Muscle layer of colon (tissue), 2 donors: ENCODE measurements around the gene DNAJC1.

Experiments used
- H3K27ac ChIP-seq: one replicate; pipeline ENCODE4 v1.7.0; 2013; ENCODE audit warnings: low read depth, mild to moderate bottlenecking, low read length, moderate library complexity
- H3K27me3 ChIP-seq, 2 donors: one replicate each; pipeline ENCODE4 v1.7.0; 2013; ENCODE audit warnings: low read length in 2 of 2, mild to moderate bottlenecking in 2 of 2; ENCODE audit not compliant: insufficient read depth in 2 of 2, control insufficient read depth in 1 of 2
- H3K36me3 ChIP-seq: one replicate; pipeline ENCODE4 v1.7.0; 2013; ENCODE audit warnings: mild to moderate bottlenecking, low read length; ENCODE audit not compliant: insufficient read depth
- H3K4me1 ChIP-seq: one replicate; pipeline ENCODE4 v1.7.0; 2013; ENCODE audit warnings: mild to moderate bottlenecking, low read length; ENCODE audit not compliant: insufficient read depth
- H3K4me3 ChIP-seq, 2 donors: one replicate each; pipeline ENCODE4 v1.7.0; 2013; ENCODE audit warnings: low read length in 2 of 2, low read depth in 1 of 2, mild to moderate bottlenecking in 1 of 2, moderate library complexity in 1 of 2
- H3K9ac ChIP-seq: one replicate; pipeline ENCODE4 v1.7.0; 2013; ENCODE audit warnings: low read length
- H3K9me3 ChIP-seq: one replicate; pipeline ENCODE4 v1.7.0; 2013; ENCODE audit warnings: mild to moderate bottlenecking, low read length
- donor health status: abdominal sarcoma.
- donor health status: Adenocarcinoma of cecum.

DNAJC1 gene

DNA sequence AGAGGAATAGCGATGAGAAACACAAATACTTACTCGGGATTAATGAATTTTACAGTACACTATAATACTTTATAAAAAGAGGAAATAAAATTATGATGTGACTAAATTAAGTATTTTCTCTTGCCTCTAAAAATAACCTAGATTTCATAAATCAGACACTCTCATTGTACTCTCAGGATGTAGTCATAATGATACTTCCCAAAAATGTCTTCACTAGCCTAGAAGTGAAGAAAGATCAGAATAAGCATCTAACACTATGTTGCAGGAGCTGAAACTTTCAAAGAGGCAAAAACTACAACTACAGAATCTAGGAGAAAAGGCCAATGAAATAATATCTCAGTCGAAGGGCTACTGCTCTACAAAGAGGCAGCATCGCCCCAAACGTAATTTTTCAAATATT lies 49.4 kb downstream of the DNAJC1 start:
- Histone ChIP-seq H3K27ac (no peak overlapping the region), H3K27me3 (no peaks in the 10 kb centered on the region), H3K36me3 (no peaks in the 10 kb centered on the region), H3K4me3 (no peak overlapping the region), H3K4me1 (no peaks in the 10 kb centered on the region), H3K9ac (no peak overlapping the region), H3K9me3 (no peaks in the 10 kb centered on the region)

DNA sequence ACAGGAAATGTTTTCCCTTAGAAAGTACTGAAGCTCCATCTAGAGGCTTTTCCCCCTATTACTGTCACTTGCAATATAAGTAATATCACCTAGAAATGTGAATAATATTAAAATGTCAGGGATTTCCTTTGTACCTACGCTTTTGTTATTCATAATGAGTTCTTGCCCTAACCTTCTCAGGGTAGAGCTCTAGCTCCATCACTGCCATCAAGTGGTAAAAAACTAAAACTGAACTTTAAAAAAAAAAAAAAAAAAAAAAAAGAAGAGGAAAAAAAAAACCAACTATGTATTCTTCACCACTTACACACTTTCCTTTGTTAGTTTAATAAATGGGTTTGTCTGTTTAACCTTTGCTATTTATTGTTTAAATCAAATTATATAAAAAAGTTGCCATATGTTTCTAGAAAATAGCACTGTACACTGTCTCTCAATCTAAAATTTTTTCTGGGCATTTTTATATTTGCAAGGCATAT lies 49.9 kb downstream of the DNAJC1 start:
- Histone ChIP-seq H3K9ac (no peak overlapping the region), H3K27ac (no peak overlapping the region), H3K9me3 (no peaks in the 10 kb centered on the region), H3K4me3 (no peak overlapping the region), H3K4me1 (no peaks in the 10 kb centered on the region), H3K27me3 (no peaks in the 10 kb centered on the region), H3K36me3 (no peaks in the 10 kb centered on the region)

DNA sequence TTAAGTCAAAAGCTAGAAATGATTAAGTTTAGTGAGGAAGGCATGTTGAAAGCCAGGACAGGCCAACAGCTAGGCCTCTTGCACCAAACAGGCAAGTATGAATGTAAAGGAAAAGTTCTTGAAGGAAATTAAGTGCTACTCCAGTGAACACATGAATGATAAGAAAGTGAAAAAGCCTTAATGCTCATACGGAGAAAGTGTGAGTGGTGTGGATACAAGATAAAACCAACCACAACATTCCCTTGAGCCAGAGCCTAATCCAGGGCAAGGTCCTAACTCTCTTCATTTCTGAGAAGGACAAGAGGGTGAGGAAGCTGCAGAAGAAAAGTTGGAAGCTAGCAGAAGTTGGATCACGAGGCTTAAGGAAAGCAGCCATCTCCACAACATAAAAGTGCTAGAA lies 53.0 kb downstream of the DNAJC1 start:
- H3K36me3 ChIP-seq = no peaks in the 10 kb centered on the region
- no peak overlapping the region for H3K4me3 ChIP-seq
- H3K27me3 ChIP-seq = no peaks in the 10 kb centered on the region
- no peak overlapping the region for H3K9ac ChIP-seq
- H3K4me1 ChIP-seq = no peaks in the 10 kb centered on the region
- H3K27ac ChIP-seq = no peak overlapping the region
- no peaks in the 10 kb centered on the region for H3K9me3 ChIP-seq

DNA sequence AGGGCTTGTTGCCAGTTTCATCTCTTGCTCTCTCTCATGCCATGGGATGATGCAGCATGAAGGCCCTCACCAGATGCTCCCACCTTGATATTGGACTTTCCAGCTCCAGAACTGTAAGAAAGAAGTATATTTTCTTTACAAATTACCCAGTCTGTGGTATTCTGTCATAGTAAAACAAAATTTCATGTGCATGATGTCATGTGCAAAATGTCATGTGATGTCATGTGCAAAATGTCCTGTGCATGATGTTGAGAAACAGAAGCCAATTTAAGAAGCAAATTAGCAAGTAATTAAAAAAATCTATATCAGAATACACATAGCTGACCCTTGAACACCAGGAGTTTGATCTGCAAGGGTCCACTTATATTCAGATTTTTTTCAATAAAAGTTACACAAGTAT lies 56.6 kb downstream of the DNAJC1 start:
- no peak overlapping the region for H3K27ac ChIP-seq
- no peak overlapping the region for H3K9ac ChIP-seq
- no peaks in the 10 kb centered on the region for H3K27me3 ChIP-seq
- no peaks in the 10 kb centered on the region for H3K36me3 ChIP-seq
- no peaks in the 10 kb centered on the region for H3K9me3 ChIP-seq
- H3K4me1 ChIP-seq = no peaks in the 10 kb centered on the region
- no peak overlapping the region for H3K4me3 ChIP-seq

DNA sequence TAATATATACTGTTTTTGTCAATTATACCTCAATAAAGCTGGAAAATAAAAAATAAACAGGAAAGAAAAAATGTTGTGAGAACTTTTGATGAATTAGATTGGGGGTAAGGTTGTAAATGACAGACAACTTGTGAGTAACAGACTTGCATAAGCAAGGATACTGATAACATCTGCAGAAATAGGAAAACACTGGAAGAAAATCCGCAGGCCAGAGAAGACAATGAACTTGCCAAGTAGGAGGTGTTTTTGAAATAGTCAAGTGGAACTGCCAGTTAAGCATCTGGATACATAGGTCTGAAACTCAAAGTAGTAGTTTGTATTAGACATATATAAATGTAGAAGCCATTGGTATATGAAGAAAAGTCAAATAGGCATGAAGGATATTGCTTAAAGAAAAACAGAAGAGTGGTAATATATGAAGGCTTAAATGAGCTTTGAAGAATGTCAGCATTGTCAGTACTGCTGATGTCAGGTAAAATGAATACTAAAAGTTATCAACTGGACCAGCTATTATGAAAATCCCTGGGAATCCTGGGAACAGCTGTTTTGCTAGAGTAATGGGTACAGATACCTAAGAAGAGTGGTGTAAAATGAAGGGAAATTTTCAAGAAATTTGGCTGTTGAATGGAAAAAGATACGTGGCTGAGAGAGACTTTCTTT lies 58.7 kb downstream of the DNAJC1 start:
- no peak overlapping the region for H3K9ac ChIP-seq
- no peak overlapping the region for H3K27ac ChIP-seq
- H3K27me3 ChIP-seq = no peaks in the 10 kb centered on the region
- H3K36me3 ChIP-seq = no peaks in the 10 kb centered on the region
- H3K4me1 ChIP-seq = no peaks in the 10 kb centered on the region
- H3K4me3 ChIP-seq = no peak overlapping the region
- H3K9me3 ChIP-seq = no peaks in the 10 kb centered on the region

DNA sequence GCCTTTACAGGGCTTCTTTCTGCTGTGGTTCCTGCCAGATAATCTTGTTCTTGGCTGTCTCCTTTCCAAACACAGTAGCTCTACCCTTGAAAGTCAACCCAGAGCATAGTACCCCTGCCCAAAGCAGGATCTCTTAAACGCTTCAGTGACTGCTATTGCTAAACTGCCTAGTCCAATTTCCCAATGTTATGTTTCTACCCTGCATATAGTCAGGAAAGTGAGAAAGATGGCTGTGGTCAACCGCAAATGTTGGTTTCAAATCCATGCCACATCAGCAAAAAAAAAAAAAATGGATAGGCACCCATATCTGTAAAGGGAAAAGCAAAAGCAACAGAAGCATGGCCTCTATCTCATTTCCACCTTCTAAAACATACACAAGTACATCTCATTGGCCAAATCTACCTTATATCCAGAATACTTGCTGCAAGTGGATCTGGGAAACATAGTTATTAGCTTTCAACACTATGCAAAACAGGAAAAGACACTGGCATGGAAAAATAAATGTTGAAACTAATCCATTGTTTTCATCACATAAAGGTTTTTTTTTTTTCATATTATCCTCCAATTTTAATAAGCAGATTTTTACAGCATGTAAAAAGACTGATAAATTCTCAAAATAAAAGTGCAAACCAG lies 59.8 kb downstream of the DNAJC1 start:
- Histone ChIP-seq H3K9ac (no peak overlapping the region), H3K4me3 (no peak overlapping the region), H3K27me3 (no peaks in the 10 kb centered on the region), H3K36me3 (no peaks in the 10 kb centered on the region), H3K4me1 (no peaks in the 10 kb centered on the region), H3K9me3 (no peaks in the 10 kb centered on the region), H3K27ac (no peak overlapping the region)

DNA sequence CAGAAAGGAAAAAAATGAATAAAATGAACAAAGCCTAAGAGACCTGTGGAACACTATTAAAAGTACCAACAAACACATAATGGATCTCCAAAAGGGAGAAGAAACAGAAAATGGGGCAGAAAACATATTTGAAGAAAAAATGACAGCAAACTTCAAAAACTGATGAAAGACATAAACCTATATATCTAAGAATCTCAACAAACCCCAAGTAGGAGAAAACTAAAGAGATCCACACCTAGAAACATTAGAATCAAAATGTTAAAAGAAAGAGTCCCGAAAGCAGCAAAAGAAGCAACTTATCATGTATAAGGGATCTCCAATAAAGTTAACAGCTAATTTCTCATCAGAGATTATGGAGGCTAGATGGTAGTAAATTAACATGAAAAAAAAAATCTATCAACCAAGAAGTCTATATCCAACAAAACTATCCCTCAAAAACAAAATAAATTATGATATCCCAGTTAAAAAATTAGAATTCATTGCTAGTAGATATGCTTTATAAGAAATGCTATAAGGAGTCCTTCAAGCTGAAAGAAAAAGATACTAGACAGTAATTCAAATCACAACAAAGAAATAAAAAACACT lies 68.0 kb downstream of the DNAJC1 start:
- Histone ChIP-seq H3K36me3 (no peaks in the 10 kb centered on the region), H3K9me3 (no peaks in the 10 kb centered on the region), H3K4me3 (no peak overlapping the region), H3K27ac (no peak overlapping the region), H3K27me3 (no peaks in the 10 kb centered on the region), H3K9ac (no peak overlapping the region), H3K4me1 (no peaks in the 10 kb centered on the region)

DNA sequence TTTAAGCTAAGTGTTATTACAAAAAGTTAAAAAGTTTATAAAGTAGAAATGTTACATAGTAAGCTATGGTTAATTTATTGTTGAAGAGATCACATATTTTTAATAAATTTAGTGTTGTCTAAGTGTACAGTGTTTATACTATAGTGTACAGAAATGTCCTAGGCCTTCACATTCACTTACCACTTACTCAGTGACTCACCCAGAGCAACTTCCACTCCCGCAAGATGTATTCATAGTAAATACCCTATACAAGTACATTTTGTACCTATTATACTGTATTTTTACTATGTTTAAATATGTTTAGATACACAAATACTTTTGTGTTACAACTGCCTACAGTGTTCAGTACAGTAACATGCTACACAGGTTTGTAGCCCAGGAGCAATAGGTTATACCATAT lies 69.2 kb downstream of the DNAJC1 start:
- no peak overlapping the region for H3K9ac ChIP-seq
- H3K4me3 ChIP-seq = no peak overlapping the region
- no peaks in the 10 kb centered on the region for H3K9me3 ChIP-seq
- H3K36me3 ChIP-seq = no peaks in the 10 kb centered on the region
- H3K27me3 ChIP-seq = no peaks in the 10 kb centered on the region
- no peaks in the 10 kb centered on the region for H3K4me1 ChIP-seq
- no peak overlapping the region for H3K27ac ChIP-seq

DNA sequence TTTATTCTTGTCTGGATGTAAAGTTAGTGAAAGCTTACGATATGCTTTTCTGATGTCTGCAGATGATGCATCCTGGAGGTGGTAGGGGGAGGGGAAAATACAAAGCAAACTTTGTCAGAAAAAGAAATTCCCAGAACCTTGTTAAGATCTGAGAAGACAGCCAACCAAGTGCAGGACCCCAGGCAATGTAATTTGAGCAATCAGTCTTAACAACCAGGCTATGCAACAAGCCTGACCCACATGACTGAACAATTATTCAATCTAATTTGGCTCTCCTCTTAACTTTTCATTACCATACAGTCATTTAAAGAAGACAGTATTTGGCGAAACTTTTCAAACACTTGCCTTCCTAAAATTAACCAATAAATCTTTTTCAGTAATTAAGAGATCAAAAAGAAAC lies 74.5 kb downstream of the DNAJC1 start:
- Histone ChIP-seq H3K9ac (no peak overlapping the region), H3K9me3 (no peaks in the 10 kb centered on the region), H3K27me3 (no peaks in the 10 kb centered on the region), H3K36me3 (no peaks in the 10 kb centered on the region), H3K4me3 (no peak overlapping the region), H3K4me1 (peaks cover 11% of the 10 kb centered on the region), H3K27ac (no peak overlapping the region)

DNA sequence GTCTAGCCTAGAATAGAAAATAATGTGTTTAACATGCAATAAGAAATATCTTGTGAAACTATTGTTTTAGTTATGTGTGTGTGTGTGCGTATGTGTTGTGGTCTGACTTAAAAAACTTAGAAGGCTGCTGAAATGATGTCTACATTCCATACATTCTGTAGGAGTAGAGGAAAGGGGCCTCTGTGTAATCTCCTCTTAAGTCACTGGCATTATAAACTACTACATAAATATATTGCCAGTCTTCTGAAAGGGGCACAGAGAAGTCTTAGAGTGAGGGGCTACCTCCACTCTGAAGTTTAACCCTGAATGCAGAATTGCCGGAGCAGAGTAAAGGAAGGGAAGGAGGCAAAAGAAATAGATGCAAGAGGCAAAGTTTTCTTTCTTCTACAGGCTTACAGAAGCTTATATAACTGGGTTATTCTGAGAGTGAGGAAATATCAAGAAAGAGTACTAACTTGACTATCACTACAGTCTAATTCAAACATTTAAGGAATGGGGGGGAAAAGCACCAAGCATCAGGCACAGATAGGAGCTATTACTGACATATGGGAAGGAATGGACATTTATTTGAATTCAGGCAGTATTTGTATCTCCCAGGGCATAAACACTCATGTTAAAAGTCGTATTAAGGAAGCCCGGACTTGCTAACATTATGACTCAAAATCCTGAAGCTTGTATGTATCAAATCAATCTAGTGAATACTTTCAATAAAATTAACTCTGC lies 75.7 kb downstream of the DNAJC1 start:
- no peak overlapping the region for H3K27ac ChIP-seq
- H3K4me1 ChIP-seq = peaks cover 11% of the 10 kb centered on the region
- no peaks in the 10 kb centered on the region for H3K9me3 ChIP-seq
- no peak overlapping the region for H3K9ac ChIP-seq
- no peaks in the 10 kb centered on the region for H3K36me3 ChIP-seq
- H3K4me3 ChIP-seq = no peak overlapping the region
- H3K27me3 ChIP-seq = no peaks in the 10 kb centered on the region

DNA sequence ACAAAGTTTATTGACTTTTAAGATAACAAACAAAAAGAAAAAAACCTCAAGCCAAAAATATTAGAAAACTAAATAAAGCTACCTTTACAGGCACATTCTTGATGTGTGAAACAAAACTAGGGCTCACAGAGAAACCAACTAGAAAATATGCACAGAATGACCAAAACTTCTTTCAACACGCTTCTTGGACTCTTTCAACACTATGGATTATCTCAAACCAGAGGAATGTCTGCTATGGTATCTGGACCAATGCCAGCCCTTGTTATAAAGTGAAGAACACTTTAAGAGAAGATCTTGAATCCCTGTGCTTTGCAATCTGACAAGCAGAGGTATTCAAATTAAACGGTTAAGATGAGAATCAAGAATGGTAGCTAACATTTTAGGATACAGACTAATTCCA lies 76.6 kb downstream of the DNAJC1 start:
- H3K36me3 ChIP-seq = no peaks in the 10 kb centered on the region
- H3K9ac ChIP-seq = no peak overlapping the region
- no peak overlapping the region for H3K27ac ChIP-seq
- H3K27me3 ChIP-seq = no peaks in the 10 kb centered on the region
- H3K9me3 ChIP-seq = no peaks in the 10 kb centered on the region
- no peak overlapping the region for H3K4me3 ChIP-seq
- H3K4me1 ChIP-seq = peaks cover 11% of the 10 kb centered on the region
